Neural cell (in vitro differentiated cells): ENCODE results near the gene ZNF324B.

Experiments
- CTCF ChIP-seq: fragments of 450-650 bp; IDR thresholded peaks from 2 replicates; pipeline ENCODE4 v1.5.1; 2014; ENCODE audit warnings: antibody characterized with exemption, mild to moderate bottlenecking, moderate library complexity; ENCODE audit not compliant: poor library complexity, severe bottlenecking
- EP300 ChIP-seq: fragments of 450-650 bp; conservative IDR thresholded peaks from 2 replicates; pipeline ENCODE4 v1.6.1; 2014; ENCODE audit warnings: antibody characterized with exemption, mild to moderate bottlenecking, moderate library complexity; ENCODE audit not compliant: poor library complexity, severe bottlenecking
- EZH2 ChIP-seq: fragments of 200-600, 300-800 bp; shearing (Covaris generic), sonication (generic); IDR thresholded peaks from 2 replicates; pipeline ENCODE4 v1.6.1; 2014; ENCODE audit warnings: antibody characterized with exemption, low read length, borderline replicate concordance, mild to moderate bottlenecking; ENCODE audit not compliant: insufficient read depth, poor library complexity, severe bottlenecking
- POLR2AphosphoS5 ChIP-seq: IDR thresholded peaks from 2 replicates; pipeline ENCODE4 v1.6.1; 2012
- RAD21 ChIP-seq: fragments of 450-650 bp; conservative IDR thresholded peaks from 2 replicates; pipeline ENCODE4 v1.6.1; 2014; ENCODE audit warnings: antibody characterized with exemption, mild to moderate bottlenecking, moderate library complexity
- SMC3 ChIP-seq: fragments of 450-650 bp; conservative IDR thresholded peaks from 2 replicates; pipeline ENCODE4 v1.6.1; 2014; ENCODE audit warnings: antibody characterized with exemption, mild to moderate bottlenecking, moderate library complexity; ENCODE audit not compliant: poor library complexity
- TF ChIP-seq, protein P1 (sequence below): IDR thresholded peaks from 2 replicates; pipeline ENCODE4 v1.6.1; 2012; ENCODE audit warnings: borderline replicate concordance

DNA sequence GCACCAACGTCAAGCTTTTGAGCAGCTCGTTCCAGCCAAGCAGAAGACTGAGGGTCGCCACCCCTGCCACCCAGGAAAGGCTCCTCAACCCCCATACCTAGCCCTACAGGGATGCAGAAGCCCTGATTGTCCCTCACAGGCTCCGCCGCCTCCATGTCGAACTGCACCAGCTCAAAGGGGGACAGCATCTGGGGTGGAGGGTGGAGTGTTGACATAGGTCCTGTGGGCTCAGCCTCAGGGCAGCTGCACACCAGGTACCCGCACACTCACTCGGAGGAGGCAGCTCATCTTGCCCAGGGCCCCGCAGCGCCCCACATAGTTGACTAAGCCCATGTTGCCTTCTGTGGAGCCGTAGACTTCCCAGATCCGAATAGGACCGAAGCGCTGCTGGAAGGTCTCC is 48.8 kb downstream of the ZNF324B start:
- TF ChIP-seq CTCF (no peak), EZH2 (no peak), POLR2AphosphoS5 (no peak), SMC3 (no peak), EP300 (no peak), RAD21 (no peak)
- TF ChIP-seq, protein P1, sequence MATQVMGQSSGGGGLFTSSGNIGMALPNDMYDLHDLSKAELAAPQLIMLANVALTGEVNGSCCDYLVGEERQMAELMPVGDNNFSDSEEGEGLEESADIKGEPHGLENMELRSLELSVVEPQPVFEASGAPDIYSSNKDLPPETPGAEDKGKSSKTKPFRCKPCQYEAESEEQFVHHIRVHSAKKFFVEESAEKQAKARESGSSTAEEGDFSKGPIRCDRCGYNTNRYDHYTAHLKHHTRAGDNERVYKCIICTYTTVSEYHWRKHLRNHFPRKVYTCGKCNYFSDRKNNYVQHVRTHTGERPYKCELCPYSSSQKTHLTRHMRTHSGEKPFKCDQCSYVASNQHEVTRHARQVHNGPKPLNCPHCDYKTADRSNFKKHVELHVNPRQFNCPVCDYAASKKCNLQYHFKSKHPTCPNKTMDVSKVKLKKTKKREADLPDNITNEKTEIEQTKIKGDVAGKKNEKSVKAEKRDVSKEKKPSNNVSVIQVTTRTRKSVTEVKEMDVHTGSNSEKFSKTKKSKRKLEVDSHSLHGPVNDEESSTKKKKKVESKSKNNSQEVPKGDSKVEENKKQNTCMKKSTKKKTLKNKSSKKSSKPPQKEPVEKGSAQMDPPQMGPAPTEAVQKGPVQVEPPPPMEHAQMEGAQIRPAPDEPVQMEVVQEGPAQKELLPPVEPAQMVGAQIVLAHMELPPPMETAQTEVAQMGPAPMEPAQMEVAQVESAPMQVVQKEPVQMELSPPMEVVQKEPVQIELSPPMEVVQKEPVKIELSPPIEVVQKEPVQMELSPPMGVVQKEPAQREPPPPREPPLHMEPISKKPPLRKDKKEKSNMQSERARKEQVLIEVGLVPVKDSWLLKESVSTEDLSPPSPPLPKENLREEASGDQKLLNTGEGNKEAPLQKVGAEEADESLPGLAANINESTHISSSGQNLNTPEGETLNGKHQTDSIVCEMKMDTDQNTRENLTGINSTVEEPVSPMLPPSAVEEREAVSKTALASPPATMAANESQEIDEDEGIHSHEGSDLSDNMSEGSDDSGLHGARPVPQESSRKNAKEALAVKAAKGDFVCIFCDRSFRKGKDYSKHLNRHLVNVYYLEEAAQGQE = no peak
